Lower leg skin (tissue), 4 donors: ENCODE data around the gene BCO2. TPM values are rescaled to one million over a fixed set of nuclear protein-coding genes. Genes with fewer than 3 reads are reported as not detected.

Experiments used
- DNase-seq, 2 donors: peaks; one replicate each; pipeline ENCODE4 v3.0.0-alpha.2; 2019; ENCODE audit warnings: low spot score in 2 of 2
- H3K4me3 ChIP-seq: fragments of 200-600 bp; sonication (generic); 2 replicates; pipeline ENCODE4 v1.5.1; 2017; ENCODE audit warnings: mild to moderate bottlenecking, low read depth; ENCODE audit not compliant: poor library complexity, severe bottlenecking
- CTCF ChIP-seq, 3 donors: fragments of 450-650 bp; IDR thresholded peaks; one replicate each; pipeline ENCODE4 v1.5.1; 2016; ENCODE audit warnings: antibody characterized with exemption in 3 of 3, mild to moderate bottlenecking in 3 of 3, moderate library complexity in 2 of 3
- POLR2A ChIP-seq, 2 donors: fragments of 450-650 bp; IDR thresholded peaks; one replicate each; pipeline ENCODE4 v1.6.1; 2016 to 2017; ENCODE audit warnings: antibody characterized with exemption in 2 of 2, mild to moderate bottlenecking in 1 of 2, moderate library complexity in 1 of 2
- WGBS, 2 donors: methylation state at CpG; one replicate each; pipeline ENCODE4 v1.1.5; 2018; 5-methylcytosine and 5-hydroxymethylcytosine counted together
- intact Hi-C: fragments of 100-400 bp; cut with DNase I; formaldehyde crosslinking; loops from one replicate; pipeline ENCODE4 v1.15.0; 2023; ENCODE audit warnings: low total_unique reads
- total RNA-seq, 4 donors: library from RNA; depleted of rRNA; stranded (reverse); fragments of >200 nt; gene quantifications; one replicate each; pipeline ENCODE4 v1.1.0, GENCODE V29; 2016

BCO2 gene
- total RNA-seq, 4 donors from 2014 or later = 0.98 to 5.7 (median 3.7) TPM

DNA sequence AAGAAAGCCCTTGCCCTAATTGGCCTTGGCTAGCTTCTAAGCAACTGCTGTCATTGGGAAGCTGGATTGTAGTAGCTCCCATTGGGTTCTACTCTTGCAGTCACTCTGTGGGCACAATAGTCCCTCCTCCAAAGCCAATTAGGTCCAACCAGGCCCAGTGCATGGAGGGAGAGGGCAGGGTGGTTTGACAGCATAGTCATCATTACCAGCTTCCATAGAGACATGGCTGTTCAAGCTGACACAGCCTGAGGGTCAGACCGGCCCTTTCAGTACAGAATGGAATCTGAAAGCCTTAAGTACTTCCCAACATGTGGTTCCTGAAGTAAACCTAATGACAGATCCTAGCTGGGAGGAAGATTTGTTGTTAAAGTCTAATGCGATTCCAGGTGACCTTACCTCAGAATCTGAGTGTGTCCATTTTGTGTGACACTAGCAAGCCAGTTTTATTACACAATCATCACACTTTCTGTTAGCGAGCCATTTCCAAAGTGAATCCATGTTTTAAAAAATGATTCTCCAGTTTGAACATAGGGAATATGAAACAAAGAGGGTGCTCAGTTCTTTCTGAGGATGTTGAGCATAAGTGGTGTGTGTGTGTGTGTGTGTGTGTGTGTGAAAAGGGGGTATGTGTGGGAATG lies 78.4 kb downstream of the BCO2 start:
- intact Hi-C loops = no loop called here
- TF ChIP-seq CTCF (IDR thresholded peaks at IDR 0.05) (no peak), POLR2A (IDR thresholded peaks at IDR 0.05) (no peak)
- WGBS, 2 donors = 93 to 94% methylated on average over 3 of the region's 3 CpGs
- DNase-seq = no peak
- no peak overlapping the region for H3K4me3 ChIP-seq

GRCh38 chr11:112255067-112255720 lies 79.9 kb downstream of the BCO2 start:
- intact Hi-C loops = no loop called here
- no peak for TF ChIP-seq CTCF (IDR thresholded peaks at IDR 0.05)
- TF ChIP-seq POLR2A (IDR thresholded peaks at IDR 0.05) = no peak
- H3K4me3 ChIP-seq = no peak overlapping the region
- DNase-seq = no peak
- WGBS, 2 donors = 60 to 67% methylated on average over 15 of the region's 15 CpGs

DNA sequence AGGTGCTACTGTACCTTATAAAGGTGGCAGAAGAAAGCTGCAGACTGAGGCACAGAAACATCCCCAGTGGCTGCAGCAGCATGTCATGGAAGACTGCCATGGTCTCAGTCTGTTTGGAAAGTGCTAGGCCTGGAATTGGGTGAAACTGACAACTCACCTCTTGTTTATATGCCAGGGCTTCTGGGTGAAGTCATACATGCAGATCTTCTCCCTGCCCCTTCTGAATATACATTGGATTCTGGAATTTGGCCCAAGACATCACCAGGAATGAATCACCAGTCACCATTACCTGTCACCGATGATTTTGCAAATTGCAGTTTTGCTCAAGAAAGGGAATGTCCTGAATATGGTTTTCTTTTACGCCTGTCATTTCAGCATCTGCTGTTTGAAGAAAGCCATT lies 85.2 kb downstream of the BCO2 start, which contains the start of gene PLET1:
PLET1 (minus strand) TSS at position 371 of the 400 bp plus-strand sequence; CDS start at position 100, 271 bp downstream.
- WGBS, 2 donors = 84 to 88% methylated on average over 2 of the region's 2 CpGs
- intact Hi-C loops = no loop called here

DNA sequence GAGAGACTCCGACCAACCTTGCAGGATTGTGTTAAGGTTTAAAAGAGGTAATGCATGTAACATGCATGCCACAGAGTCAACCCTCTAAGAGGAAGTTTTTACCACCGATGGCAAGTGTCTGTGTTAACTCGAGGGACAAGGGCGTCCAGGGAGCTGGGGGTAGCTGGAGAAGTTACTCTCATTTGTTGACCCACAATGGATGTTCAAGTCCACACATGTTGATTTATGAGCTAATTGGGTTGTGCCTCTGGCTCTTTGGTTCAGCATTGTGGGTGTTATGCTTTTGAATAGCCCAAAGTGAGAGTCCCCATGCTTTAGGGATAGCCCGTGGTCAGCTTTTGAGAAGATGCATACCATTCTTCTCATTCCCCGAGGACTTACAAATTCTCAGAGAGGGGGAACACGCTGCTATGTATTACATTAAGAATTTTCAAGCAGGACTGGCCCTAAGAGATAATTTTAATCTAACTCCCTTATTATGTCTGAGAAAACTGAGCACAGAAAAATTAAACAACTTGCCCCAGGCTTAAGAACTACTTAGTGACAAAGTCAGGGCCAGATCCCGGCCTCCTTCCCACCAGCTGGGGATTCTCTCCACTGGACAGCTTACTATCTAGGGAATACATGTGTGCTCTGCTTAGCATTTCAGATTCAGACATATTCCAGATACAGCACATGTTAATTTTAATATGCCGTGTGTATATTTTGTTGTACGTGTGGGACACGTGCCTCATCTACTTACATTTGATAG lies 90.5 kb downstream of the BCO2 start:
- TF ChIP-seq POLR2A (IDR thresholded peaks at IDR 0.05) (no peak), CTCF (IDR thresholded peaks at IDR 0.05) (no peak)
- no peak for DNase-seq
- intact Hi-C loops = no loop called here
- no peak overlapping the region for H3K4me3 ChIP-seq
- 59 to 73% methylated on average over 11 of the region's 11 CpGs for WGBS, 2 donors

More for the DNA sequence above, 85.2 kb downstream of the BCO2 start, which contains the start of gene PLET1:
- no peak for TF ChIP-seq POLR2A (IDR thresholded peaks at IDR 0.05)
- TF ChIP-seq CTCF (IDR thresholded peaks at IDR 0.05) = no peak
- no peak for DNase-seq
- no peak within 1 kb of the TSS for H3K4me3 ChIP-seq

- WGBS, 2 donors = 87 to 90% methylated on average over 3 of the region's 3 CpGs
- DNase-seq = no peak
- no peak overlapping the region for H3K4me3 ChIP-seq
- TF ChIP-seq CTCF (IDR thresholded peaks at IDR 0.05) (no peak), POLR2A (IDR thresholded peaks at IDR 0.05) (no peak)
- intact Hi-C loops = no loop called here
Observed at GRCh38 chr11:112266410-112266778, 91.1 kb downstream of the BCO2 start.
